Activated CD4-positive, alpha-beta T cell treated with anti-CD3 and anti-CD28 coated beads, Interleukin-2, Interleukin-4, amounts not matched to agents 100 ng/mL and 50 ng/mL, durations not matched to agents 16 hours and 8 hours (primary cell): Measurements from ENCODE around the gene DPF3.
"Not testable (repeated sequence)": the region's sequence is repeated elsewhere in the genome, so short reads cannot be mapped to it uniquely, and the experiment has no call there.

Experiments used
- DNase-seq: peaks from one replicate; pipeline ENCODE4 v3.0.0-alpha.2; 2020; ENCODE audit warnings: low spot score

DPF3 gene

GRCh38 chr14:72774141-72774540 lies 119.8 kb downstream of the DPF3 start:
- no peak for DNase-seq

DNA sequence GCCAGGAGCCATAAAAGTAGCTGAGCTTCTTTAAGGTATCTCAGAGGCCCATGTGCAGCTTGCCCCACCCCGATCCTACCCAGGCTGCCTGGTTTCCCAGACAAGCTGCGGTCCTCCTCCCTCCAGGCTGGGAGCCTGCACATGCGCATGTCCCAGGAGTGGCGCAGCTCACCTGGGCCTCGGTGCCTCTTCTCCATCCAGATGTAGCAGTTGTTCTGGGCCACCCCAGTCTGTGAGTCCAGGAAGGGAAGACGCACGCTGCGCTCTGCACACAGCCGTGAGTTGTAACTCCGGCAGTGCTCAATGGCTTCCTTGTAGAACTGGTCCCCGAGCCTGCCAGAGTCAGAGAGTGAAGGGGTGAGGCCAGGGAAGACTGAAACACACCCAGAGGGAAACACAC lies 122.3 kb downstream of the DPF3 start:
- DNase-seq = no peak

GRCh38 chr14:72766296-72766695 lies 127.6 kb downstream of the DPF3 start:
- no peak for DNase-seq

DNA sequence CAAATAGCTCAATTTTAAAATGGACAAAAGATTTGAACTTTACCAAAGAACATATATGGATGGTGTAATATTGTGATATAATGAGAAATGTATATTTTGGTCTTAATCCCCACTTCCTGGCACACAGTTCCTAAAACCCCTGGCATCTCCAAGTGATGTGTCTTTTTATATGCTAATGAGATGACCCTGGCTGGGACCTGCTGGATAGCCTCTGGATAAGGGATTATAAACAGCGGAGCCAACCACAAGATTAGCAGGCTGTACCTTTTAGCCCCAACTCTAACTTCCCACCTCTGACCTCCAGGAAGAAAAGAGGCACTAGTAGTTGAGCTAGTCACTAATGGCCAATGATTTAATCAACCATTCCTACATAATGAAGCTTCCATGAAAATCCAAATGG lies 130.0 kb downstream of the DPF3 start:
- DNase-seq = no peak

- DNase-seq = no peak
Observed at GRCh38 chr14:72759670-72760069, 134.2 kb downstream of the DPF3 start.

GRCh38 chr14:72758993-72759392 lies 134.9 kb downstream of the DPF3 start:
- no peak for DNase-seq

DNA sequence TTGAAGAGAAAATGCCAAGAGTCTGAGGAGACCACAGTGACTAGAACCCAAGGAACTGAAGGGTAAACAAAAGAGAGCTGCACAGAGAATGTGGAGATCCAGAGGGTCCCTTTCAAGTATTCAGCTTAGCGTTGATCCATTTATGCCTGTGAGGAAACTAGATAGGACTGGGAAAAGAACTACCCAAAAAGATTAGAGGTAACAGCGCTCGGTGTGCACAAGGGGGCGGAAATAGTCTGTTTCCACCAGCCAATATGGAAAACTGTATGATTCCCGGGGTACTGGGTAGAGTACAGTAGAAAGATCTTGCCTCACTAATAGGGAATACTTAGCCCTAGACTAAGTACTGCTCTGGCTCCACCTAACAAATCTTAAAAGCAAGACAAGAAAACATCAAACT lies 135.5 kb downstream of the DPF3 start:
- no peak for DNase-seq

GRCh38 chr14:72756967-72757366 lies 136.9 kb downstream of the DPF3 start:
- DNase-seq = no peak

GRCh38 chr14:72755766-72756165 lies 138.1 kb downstream of the DPF3 start:
- DNase-seq = no peak

GRCh38 chr14:72754949-72755348 lies 139.0 kb downstream of the DPF3 start:
- DNase-seq = no peak

- DNase-seq = no peak
Observed at GRCh38 chr14:72753879-72754400, 140.0 kb downstream of the DPF3 start.

DNA sequence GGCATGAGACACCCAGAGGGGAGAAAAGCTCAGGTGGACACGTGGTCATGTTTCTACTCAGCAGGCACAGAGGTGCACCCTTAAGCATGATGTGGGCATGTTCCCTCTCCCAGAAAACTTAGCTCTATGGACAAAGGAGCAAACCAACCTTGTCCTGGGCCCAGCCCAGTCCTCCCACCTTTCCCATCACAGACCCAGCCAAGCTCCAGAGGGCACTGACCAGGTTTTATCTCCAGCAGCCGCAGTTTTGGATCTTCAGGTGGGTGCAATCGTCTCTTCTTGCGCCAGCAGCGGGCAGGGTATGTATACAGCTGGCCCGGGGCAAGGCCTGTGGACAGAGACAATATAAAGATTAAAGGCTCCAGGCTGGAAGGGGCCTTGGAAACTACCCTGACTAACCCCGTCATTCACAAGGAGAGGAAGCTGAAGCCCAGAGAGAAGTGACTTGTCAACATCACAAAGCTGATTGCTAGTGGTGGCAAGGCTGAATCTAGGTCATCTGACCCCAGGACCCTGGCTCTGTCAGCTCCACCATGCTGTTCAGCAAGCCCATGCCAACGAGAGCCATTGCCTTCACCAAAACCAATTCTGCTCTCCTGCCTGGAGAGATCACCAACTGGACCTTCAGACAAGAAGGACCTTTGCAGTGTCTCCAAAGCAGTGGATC lies 140.7 kb downstream of the DPF3 start:
- DNase-seq = no peak

GRCh38 chr14:72752034-72752412 lies 141.9 kb downstream of the DPF3 start:
- DNase-seq = no peak

DNA sequence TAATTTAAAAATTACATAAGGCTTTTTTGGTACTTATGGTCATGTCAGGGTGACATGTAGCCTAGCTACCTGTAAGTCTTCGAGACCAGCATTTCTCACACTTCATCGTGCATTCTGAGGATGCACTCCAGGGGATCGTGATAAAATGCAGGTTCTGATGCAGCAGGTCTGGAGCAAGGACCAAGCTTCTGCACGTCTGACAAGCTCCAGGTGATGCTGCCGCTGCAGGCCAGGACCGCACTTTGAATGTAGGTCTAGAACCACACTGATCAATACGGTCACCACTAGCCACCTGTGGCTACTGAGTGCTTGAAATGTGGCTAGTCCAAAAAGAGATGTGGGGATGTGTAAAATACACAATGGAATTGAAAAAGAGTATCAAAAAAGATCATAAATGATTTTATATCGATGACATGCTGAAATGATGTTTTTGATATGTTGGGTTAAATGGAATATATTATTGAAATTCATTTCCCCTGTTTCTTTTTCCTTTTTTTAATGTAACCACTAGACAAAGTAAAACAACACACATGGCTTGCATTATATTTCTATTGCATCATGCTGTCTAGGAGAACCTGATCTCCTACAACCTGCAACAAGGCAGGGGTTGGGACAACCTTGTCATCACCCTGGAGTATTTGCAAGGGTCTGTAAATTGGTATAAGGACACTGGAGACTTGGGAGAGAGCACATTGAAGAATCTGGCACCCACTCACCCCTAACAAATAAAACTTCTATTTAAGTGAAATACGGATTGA lies 142.4 kb downstream of the DPF3 start:
- no peak for DNase-seq

DNA sequence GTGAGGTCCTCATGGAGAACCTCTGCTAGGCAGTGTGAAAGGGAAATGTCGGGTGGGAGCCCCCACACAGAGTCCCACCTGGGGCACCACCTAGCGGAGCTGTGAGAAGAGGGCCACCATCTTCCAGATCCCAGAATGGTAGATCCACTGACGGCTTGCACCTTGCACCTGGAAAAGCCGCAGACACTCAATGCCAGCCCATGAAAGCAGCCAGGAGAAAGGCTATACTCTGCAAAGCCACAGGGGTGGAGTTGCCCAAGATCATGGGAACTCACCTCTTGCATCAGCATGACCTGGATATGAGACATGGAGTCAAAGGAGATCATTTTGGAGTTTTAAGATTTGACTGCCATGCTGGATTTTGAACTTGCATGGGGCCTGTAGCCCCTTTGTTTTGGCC lies 145.0 kb downstream of the DPF3 start:
- DNase-seq = not testable (repeated sequence)

DNA sequence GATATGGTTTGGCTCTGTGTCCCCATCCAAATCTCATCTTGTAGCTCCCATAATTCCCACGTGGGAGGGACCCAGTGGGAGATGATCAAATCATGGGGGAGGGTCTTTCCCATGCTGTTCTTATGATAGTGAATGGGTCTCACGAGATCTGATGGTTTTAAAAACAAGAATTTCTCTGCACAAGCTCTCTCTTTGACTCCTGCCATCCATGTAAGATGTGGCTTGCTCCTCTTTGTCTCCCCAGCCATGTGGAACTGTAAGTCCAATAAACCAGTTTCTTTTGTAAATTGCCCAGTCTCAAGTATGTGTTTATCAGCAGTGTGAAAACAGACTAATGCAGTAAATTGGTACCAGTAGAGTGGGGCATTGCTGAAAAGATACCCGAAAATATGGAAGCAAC lies 146.2 kb downstream of the DPF3 start:
- no peak for DNase-seq

- DNase-seq = no peak
Observed at GRCh38 chr14:72745991-72746980, 147.6 kb downstream of the DPF3 start.

- DNase-seq = no peak
Observed at GRCh38 chr14:72745546-72745945, 148.4 kb downstream of the DPF3 start.

GRCh38 chr14:72744416-72745120 lies 149.3 kb downstream of the DPF3 start:
- no peak for DNase-seq

- DNase-seq = no peak
Observed at GRCh38 chr14:72743626-72744025, 150.3 kb downstream of the DPF3 start.

- no peak for DNase-seq
Observed at GRCh38 chr14:72742838-72743195, 151.1 kb downstream of the DPF3 start.
